ENCODE results near the gene SLC27A2.

- TF ChIP-seq CTCF (IDR thresholded peaks at IDR 0.05; ENCODE audit: low read depth, low read length) (no peak), POLR2A (IDR thresholded peaks at IDR 0.05; ENCODE audit: extremely low read depth, insufficient read length) (no peak)
Measured at GRCh38 chr15:50190723-50191122, 8.7 kb downstream of the SLC27A2 start.
